H1 (cell line): ENCODE results near the gene BTAF1.

Experiments
- CTCF ChIP-seq, 3 experiments: IDR thresholded peaks; 1 replicate in 2 of 3; 2 replicates in 1 of 3; pipeline versions ENCODE4 v1.5.1 to v1.6.1; 2011; ENCODE audit warnings: low read length in 3 of 3, mild to moderate bottlenecking in 3 of 3, inconsistent platforms in 2 of 3, low read depth in 1 of 3, moderate library complexity in 1 of 3; ENCODE audit not compliant: insufficient read depth in 1 of 3; ENCODE audit errors: control extremely low read depth in 1 of 3
- EZH2 ChIP-seq: fragments of 200-600 bp; sonication (generic); IDR thresholded peaks from 2 replicates; pipeline ENCODE4 v1.7.1; 2012; ENCODE audit warnings: low read depth, mild to moderate bottlenecking, moderate library complexity, low read length, inconsistent platforms; ENCODE audit not compliant: severe bottlenecking
- HDAC6 ChIP-seq: IDR thresholded peaks from one replicate; pipeline ENCODE4 v1.7.1; 2012; ENCODE audit warnings: low read depth, mild to moderate bottlenecking, inconsistent platforms, low read length, moderate library complexity
- KDM1A ChIP-seq: fragments of 200-600, 300-600 bp; sonication (generic); IDR thresholded peaks from 2 replicates; pipeline ENCODE4 v1.7.1; 2016; ENCODE audit warnings: mild to moderate bottlenecking, low read length, borderline replicate concordance
- KDM4A ChIP-seq: IDR thresholded peaks from one replicate; pipeline ENCODE4 v1.7.1; 2012; ENCODE audit warnings: low read depth, mild to moderate bottlenecking, moderate library complexity, low read length, inconsistent platforms; ENCODE audit not compliant: severe bottlenecking
- MAX ChIP-seq: IDR thresholded peaks from 2 replicates; pipeline ENCODE4 v1.6.1; 2012; ENCODE audit warnings: inconsistent platforms
- TCF12 ChIP-seq: IDR thresholded peaks from 2 replicates; pipeline ENCODE4 v1.6.1; 2011; ENCODE audit warnings: low read depth, mild to moderate bottlenecking, low read length

GRCh38 chr10:91996266-91996665, 72.7 kb downstream of the BTAF1 start:
- TF ChIP-seq CTCF (IDR thresholded peaks at IDR 0.05; ENCODE audit: control extremely low read depth in 1 of 3, insufficient read depth in 1 of 3, low read depth in 1 of 3, low read length in 3 of 3) (no peak), EZH2 (no peak), KDM4A (no peak), MAX (no peak), KDM1A (no peak), HDAC6 (no peak), TCF12 (no peak)
